HepG2 (cell line): ENCODE data around the gene ST3GAL5. TPM values are rescaled to one million over a fixed set of nuclear protein-coding genes. Genes with fewer than 3 reads are reported as not detected.

Source experiments
- ETV6 ChIP-seq: sonication (generic); formaldehyde crosslinking; conservative IDR thresholded peaks from 2 replicates; pipeline ENCODE4 v1.4.0; 2020; ENCODE audit warnings: missing genetic modification reagents
- HMG20A ChIP-seq: IDR thresholded peaks from 2 replicates; pipeline ENCODE4 v1.6.1; 2016; ENCODE audit warnings: borderline replicate concordance
- HMG20B ChIP-seq: conservative IDR thresholded peaks from 2 replicates; pipeline ENCODE4 v1.6.1; 2016; ENCODE audit warnings: missing genetic modification reagents, missing compliant biosample characterization
- KMT2A ChIP-seq: sonication (generic); formaldehyde crosslinking; IDR thresholded peaks from 2 replicates; pipeline ENCODE4 v1.4.0; 2020; ENCODE audit warnings: missing genetic modification reagents
- NR0B2 ChIP-seq: sonication (generic); formaldehyde crosslinking; IDR thresholded peaks from 2 replicates; pipeline ENCODE4 v1.4.0; 2020; ENCODE audit warnings: mild to moderate bottlenecking, missing genetic modification reagents
- POGK ChIP-seq: sonication (generic); formaldehyde crosslinking; conservative IDR thresholded peaks from 2 replicates; pipeline ENCODE4 v1.8.0; 2022; ENCODE audit warnings: mild to moderate bottlenecking, moderate library complexity, missing genetic modification reagents
- RXRB ChIP-seq: IDR thresholded peaks from 2 replicates; pipeline ENCODE4 v1.6.1; 2016; ENCODE audit warnings: borderline replicate concordance, missing genetic modification reagents, missing compliant biosample characterization
- SAP130 ChIP-seq: IDR thresholded peaks from 2 replicates; pipeline ENCODE4 v1.6.1; 2016; ENCODE audit warnings: low read depth
- SNRNP70 ChIP-seq: fragments of 200-400 bp; formaldehyde crosslinking; IDR thresholded peaks from 2 replicates; pipeline ENCODE4 v1.6.1; 2017; ENCODE audit warnings: mild to moderate bottlenecking, low read depth, low read length, moderate library complexity
- SRSF1 ChIP-seq: fragments of 200-400 bp; formaldehyde crosslinking; optimal IDR thresholded peaks from 2 replicates; pipeline ENCODE3; 2017; ENCODE audit warnings: mild to moderate bottlenecking, low read depth, low read length, moderate library complexity
- SRSF9 ChIP-seq: fragments of 200-400 bp; formaldehyde crosslinking; IDR thresholded peaks from 2 replicates; pipeline ENCODE4 v1.6.1; 2018; ENCODE audit warnings: borderline replicate concordance, mild to moderate bottlenecking, low read depth, low read length; ENCODE audit not compliant: insufficient read depth, poor library complexity, severe bottlenecking
- TOPORS ChIP-seq: sonication (generic); formaldehyde crosslinking; IDR thresholded peaks from 2 replicates; pipeline ENCODE4 v1.8.0; 2023; ENCODE audit warnings: mild to moderate bottlenecking, missing genetic modification reagents
- USF2 ChIP-seq, 2 experiments: sonication (generic) in 1 of 2; formaldehyde crosslinking in 1 of 2; IDR thresholded peaks; 2 replicates each; pipeline versions ENCODE4 v1.5.1 to v1.6.1; 2011 to 2020; ENCODE audit warnings: borderline replicate concordance in 1 of 2, low read depth in 1 of 2, low read length in 1 of 2, mild to moderate bottlenecking in 1 of 2, missing genetic modification reagents in 1 of 2, moderate library complexity in 1 of 2
- ZFP82 ChIP-seq: sonication (generic); formaldehyde crosslinking; IDR thresholded peaks from 2 replicates; pipeline ENCODE4 v1.5.1; 2020; ENCODE audit warnings: mild to moderate bottlenecking, missing genetic modification reagents, borderline replicate concordance
- ZFYVE20 ChIP-seq: sonication (generic); formaldehyde crosslinking; IDR thresholded peaks from 2 replicates; pipeline ENCODE4 v1.8.0; 2023; ENCODE audit warnings: low read depth, mild to moderate bottlenecking, moderate library complexity, missing genetic modification reagents, borderline replicate concordance
- ZNF687 ChIP-seq: sonication (generic); formaldehyde crosslinking; IDR thresholded peaks from 2 replicates; pipeline ENCODE4 v1.5.1; 2020; ENCODE audit warnings: mild to moderate bottlenecking, missing genetic modification reagents, moderate library complexity
- ZNF83 ChIP-seq: sonication (generic); formaldehyde crosslinking; IDR thresholded peaks from 2 replicates; pipeline ENCODE4 v1.4.0; 2020; ENCODE audit warnings: missing genetic modification reagents, mild to moderate bottlenecking, borderline replicate concordance
- ZNF839 ChIP-seq: sonication (generic); formaldehyde crosslinking; IDR thresholded peaks from 2 replicates; pipeline ENCODE4 v1.4.0; 2020; ENCODE audit warnings: missing genetic modification reagents, mild to moderate bottlenecking, borderline replicate concordance
- polyA plus RNA-seq, 8 experiments: library from polyadenylated mRNA; depleted of rRNA in 3 of 8; stranded (reverse) in 7 of 8; unstranded in 1 of 8; fragments of >200 nt; fragmentation: Illumina TruSeq in 4 of 8; extraction: Trizol in 4 of 8; gene quantifications; 2 replicates each; pipeline versions ENCODE4 v1.2.1 to v1.2.3, GENCODE V29; 2011 to 2016; ENCODE audit warnings: low read depth in 4 of 8, missing spikeins in 1 of 8, mixed read lengths in 1 of 8; ENCODE audit not compliant: insufficient read depth in 1 of 8
- total RNA-seq, 5 experiments: library from RNA; depleted of rRNA; stranded (reverse); fragments of >200 nt; fragmentation: Illumina TruSeq; extraction: Trizol; gene quantifications; 2 replicates each; pipeline ENCODE4 v1.2.3, GENCODE V29; 2016; ENCODE audit warnings: low read depth in 1 of 5

Gene ST3GAL5
- total and polyA plus RNA-seq, 2 of the 13 experiments (the other 11 are each of a cell fraction or from before 2014, with no cell fraction given) = 1.3 to 2.0 TPM

GRCh38 chr2:85888020-85888683 is 638 bp downstream of the ST3GAL5 start (continued):
- no peak for TF ChIP-seq USF2 (IDR thresholded peaks at IDR 0.05; ENCODE audit: low read depth, low read length)
- peak; percentile 53; the same call in 1 of the 2 replicates for TF ChIP-seq USF2 (CRISPR knock-in tag; IDR thresholded peaks at IDR 0.05; ENCODE audit: borderline replicate concordance)
- peak; percentile 3; the same call in 1 of the 2 replicates for TF ChIP-seq RXRB (CRISPR knock-in tag)
- no peak for TF ChIP-seq SRSF9
- 0 out of 2 replicates have a peak, but pooled peaks have one; percentile 32 for TF ChIP-seq TOPORS
- TF ChIP-seq ZFP82 (CRISPR knock-in tag) = peak; percentile 27; the same call in 1 of the 2 replicates
- TF ChIP-seq HMG20A = no peak
- no peak for TF ChIP-seq ZFYVE20 (CRISPR knock-in tag)
- TF ChIP-seq HMG20B = no peak
- peak; percentile 51 for TF ChIP-seq ZNF687 (CRISPR knock-in tag)
- no peak for TF ChIP-seq POGK
- TF ChIP-seq ZNF83 (CRISPR knock-in tag) = no peak
- TF ChIP-seq ETV6 (CRISPR knock-in tag) = 0 out of 2 replicates have a peak, but pooled peaks have one; percentile 18
- no peak for TF ChIP-seq NR0B2
- no peak for TF ChIP-seq SAP130 (CRISPR knock-in tag)
- TF ChIP-seq ZNF839 (CRISPR knock-in tag) = no peak
- TF ChIP-seq SRSF1 = no peak
- TF ChIP-seq SNRNP70 = no peak
- TF ChIP-seq KMT2A (CRISPR knock-in tag) = no peak
